Muscle of arm (tissue), 12 donors: ENCODE results near the gene ADIG. TPM values are rescaled to one million over a fixed set of nuclear protein-coding genes. Genes with fewer than 3 reads are reported as not detected.
A peak's percentile ranks its signal among the peaks of the same experiment; 100 is the strongest.

Experiments
- DNase-seq: peaks from one replicate; pipeline ENCODE4 v3.0.0-alpha.2; 2013
- polyA plus RNA-seq, 12 donors: library from polyadenylated mRNA; unstranded; fragments of 120-200 nt; gene quantifications; one replicate each; pipeline ENCODE4 v1.2.1, GENCODE V29; 2013; ENCODE audit not compliant: insufficient read length in 12 of 12

The ADIG gene
- polyA plus RNA-seq, 12 donors: not detected

GRCh38 chr20:38630727-38631126, 49.7 kb downstream of the ADIG start:
- no peak for DNase-seq

GRCh38 chr20:38631155-38632022, 50.4 kb downstream of the ADIG start:
- DNase-seq: no peak

GRCh38 chr20:38633577-38634093, 52.6 kb downstream of the ADIG start:
- peak; percentile 17 for DNase-seq

- no peak for DNase-seq
Observed at GRCh38 chr20:38635721-38636288, 54.8 kb downstream of the ADIG start.

Other genes with a start within 250 kb of the ADIG start
- under 1 TPM in 2 of 12 donors, not detected in 10; 0.07 to 0.30 TPM for gene LBP, start 234.7 kb upstream of the ADIG start, polyA plus RNA-seq
- 10 to 100 TPM in 11 of 12 donors, not detected in 1; 15.2 to 57.1 (median 18.3) TPM for gene SNHG17, start 145.9 kb upstream of the ADIG start, polyA plus RNA-seq
- 10 to 100 TPM in 11 of 12 donors, not detected in 1; 17.4 to 27.9 (median 22.1) TPM for gene RALGAPB, start 108.4 kb upstream of the ADIG start, polyA plus RNA-seq
- gene ARHGAP40, start 20.6 kb downstream of the ADIG start, polyA plus RNA-seq: 1 to 10 TPM in 1 of 12 donors, under 1 TPM in 2, not detected in 9; 0.32 to 1.9 (median 0.52) TPM
- under 1 TPM in 1 of 12 donors, not detected in 11; 0.16 TPM for gene SLC32A1, start 143.3 kb downstream of the ADIG start, polyA plus RNA-seq
- gene ACTR5, start 167.3 kb downstream of the ADIG start, polyA plus RNA-seq: 1 to 10 TPM in 11 of 12 donors, not detected in 1; 5.1 to 6.9 (median 5.8) TPM
- 1 to 10 TPM in 11 of 12 donors, not detected in 1; 3.6 to 6.6 (median 5.0) TPM for gene PPP1R16B, start 224.5 kb downstream of the ADIG start, polyA plus RNA-seq